NCI-H2171 (cell line): ENCODE data around the gene BPIFA1.

Experiments used
- DNase-seq: peaks from one replicate; lab custom pipeline; 2025; lab: John Stamatoyannopoulos, UW

The BPIFA1 gene

GRCh38 chr20:33277471-33278441, 42.0 kb downstream of the BPIFA1 start:
- DNase-seq, result peak; percentile 56

GRCh38 chr20:33278700-33279099, 42.9 kb downstream of the BPIFA1 start:
- no peak for DNase-seq

- peak; percentile 34 for DNase-seq
These were observed 43.6 kb downstream of the BPIFA1 start for GRCh38 chr20:33279261-33279910.

- no peak for DNase-seq
These were observed 44.3 kb downstream of the BPIFA1 start for GRCh38 chr20:33280000-33280680.

GRCh38 chr20:33280775-33281174, 45.0 kb downstream of the BPIFA1 start:
- no peak for DNase-seq

- DNase-seq, result no peak
These were observed 45.9 kb downstream of the BPIFA1 start for GRCh38 chr20:33281550-33282146.

GRCh38 chr20:33282196-33282934, 46.6 kb downstream of the BPIFA1 start:
- DNase-seq, result no peak

GRCh38 chr20:33282991-33283555, 47.3 kb downstream of the BPIFA1 start, which contains the start of gene BPIFB1:
Gene BPIFB1 (plus strand): TSS chr20:33283214. CDS start chr20:33286074, 2,860 bp downstream.
- DNase-seq, result no peak

- DNase-seq, result peak; percentile 39
These were observed 48.5 kb downstream of the BPIFA1 start for GRCh38 chr20:33284284-33284683.

- DNase-seq, result no peak
These were observed 49.1 kb downstream of the BPIFA1 start for GRCh38 chr20:33284937-33285336.

- no peak for DNase-seq
These were observed 50.2 kb downstream of the BPIFA1 start for GRCh38 chr20:33285861-33286495.

GRCh38 chr20:33287884-33288283, 52.1 kb downstream of the BPIFA1 start:
- no peak for DNase-seq

GRCh38 chr20:33290852-33291251, 55.1 kb downstream of the BPIFA1 start:
- no peak for DNase-seq

GRCh38 chr20:33291416-33291815, 55.6 kb downstream of the BPIFA1 start:
- no peak for DNase-seq

- DNase-seq, result peak; percentile 29
These were observed 56.1 kb downstream of the BPIFA1 start for GRCh38 chr20:33291830-33292355.
